OCI-M2 (cell line): Measurements from ENCODE around the gene STUB1.

Experiments
- DNase-seq: peaks from one replicate; lab custom pipeline; 2025; ENCODE audit not compliant: unreplicated experiment; lab: John Stamatoyannopoulos, UW

The STUB1 gene

DNA sequence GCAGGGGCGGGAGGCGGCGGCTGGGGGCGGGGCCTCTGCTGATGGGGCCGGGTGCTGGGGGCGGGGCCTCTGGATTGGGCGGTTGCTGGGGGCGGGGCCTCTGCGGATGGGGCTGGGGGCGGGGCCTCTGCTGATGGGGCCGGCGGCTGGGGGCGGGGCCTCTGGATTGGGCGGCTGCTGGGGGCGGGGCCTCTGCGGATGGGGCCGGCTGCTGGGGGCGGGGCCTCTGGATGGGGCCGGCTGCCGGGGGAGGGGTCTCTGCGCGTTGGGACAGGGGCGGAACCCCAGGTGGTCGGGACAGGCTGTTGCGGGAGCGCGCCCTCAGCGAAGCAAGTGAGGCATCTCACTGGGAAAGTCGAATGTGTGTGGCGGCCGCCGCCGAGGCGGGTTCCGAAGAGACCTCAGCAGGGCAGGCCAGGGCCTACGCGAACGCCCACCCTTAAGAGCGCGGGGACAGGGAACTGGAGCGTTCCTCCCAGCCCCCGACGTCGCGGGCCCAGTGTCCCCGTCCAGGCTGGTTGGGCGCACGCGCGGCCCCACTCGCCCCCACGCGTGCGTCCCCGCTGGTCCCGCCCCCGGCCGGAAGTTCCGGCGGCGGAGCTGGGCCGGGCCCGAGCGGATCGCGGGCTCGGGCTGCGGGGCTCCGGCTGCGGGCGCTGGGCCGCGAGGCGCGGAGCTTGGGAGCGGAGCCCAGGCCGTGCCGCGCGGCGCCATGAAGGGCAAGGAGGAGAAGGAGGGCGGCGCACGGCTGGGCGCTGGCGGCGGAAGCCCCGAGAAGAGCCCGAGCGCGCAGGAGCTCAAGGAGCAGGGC is at the start of gene STUB1:
Gene STUB1, plus strand, starts transcription at position 597 of the 811 bp plus-strand sequence. Its CDS starts 116 bp downstream, at position 713.
- DNase-seq = peak; percentile 25

GRCh38 chr16:630815-631405 is 49.3 kb upstream of the STUB1 start, which contains the start of gene WFIKKN1:
WFIKKN1 (plus strand) TSS chr16:630985; CDS start chr16:631254, 269 bp downstream.
- no peak for DNase-seq

DNA sequence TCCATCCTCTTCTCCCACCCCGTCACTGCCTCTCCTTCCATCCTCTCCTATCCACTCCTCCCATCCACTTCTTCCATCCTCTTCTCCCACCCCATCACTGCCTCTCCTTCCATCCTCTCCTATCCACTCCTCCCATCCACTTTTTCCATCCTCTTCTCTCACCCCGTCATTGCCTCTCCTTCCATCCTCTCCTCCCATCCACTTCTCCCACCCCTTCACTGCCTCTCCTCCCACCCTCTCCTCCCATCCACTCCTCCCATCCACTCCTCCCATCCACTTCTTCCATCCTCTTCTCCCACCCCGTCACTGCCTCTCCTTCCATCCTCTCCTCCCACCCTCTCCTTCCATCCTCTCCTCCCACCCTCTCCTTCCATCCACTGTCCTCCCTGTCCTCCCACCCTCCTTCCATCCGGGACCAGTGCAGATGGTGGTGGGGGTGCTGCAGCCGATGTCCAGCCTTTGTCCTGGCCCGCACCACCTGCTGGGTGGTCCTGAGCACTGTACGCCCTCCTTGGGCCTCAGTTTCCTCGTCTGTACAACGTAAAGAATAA is 48.3 kb upstream of the STUB1 start:
- DNase-seq = no peak

GRCh38 chr16:632486-633335 is 47.5 kb upstream of the STUB1 start:
- no peak for DNase-seq

- DNase-seq = no peak
Observed at GRCh38 chr16:633336-634050, 46.7 kb upstream of the STUB1 start.

GRCh38 chr16:634051-634670 is 46.0 kb upstream of the STUB1 start:
- DNase-seq = no peak

DNA sequence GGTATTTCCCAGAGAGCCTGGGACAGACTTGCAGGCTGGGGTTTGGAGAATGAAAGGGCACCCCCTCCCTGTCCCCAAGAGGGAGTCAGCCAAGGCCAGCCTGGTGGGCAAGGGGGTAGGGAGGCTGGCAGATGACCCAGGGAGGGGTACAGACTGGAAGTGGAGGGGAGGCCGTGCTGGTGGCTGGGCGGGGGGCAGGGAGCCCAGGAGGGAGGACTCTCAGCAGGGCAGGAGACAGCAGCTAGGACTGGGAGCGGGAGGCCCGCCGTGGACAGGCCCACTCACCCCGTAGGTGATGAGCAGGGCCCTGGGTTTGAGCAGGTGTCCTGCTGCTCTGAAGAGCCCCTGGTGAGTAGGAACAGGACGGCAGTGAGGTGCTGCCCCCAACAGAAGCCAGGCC is 45.2 kb upstream of the STUB1 start:
- no peak for DNase-seq

DNA sequence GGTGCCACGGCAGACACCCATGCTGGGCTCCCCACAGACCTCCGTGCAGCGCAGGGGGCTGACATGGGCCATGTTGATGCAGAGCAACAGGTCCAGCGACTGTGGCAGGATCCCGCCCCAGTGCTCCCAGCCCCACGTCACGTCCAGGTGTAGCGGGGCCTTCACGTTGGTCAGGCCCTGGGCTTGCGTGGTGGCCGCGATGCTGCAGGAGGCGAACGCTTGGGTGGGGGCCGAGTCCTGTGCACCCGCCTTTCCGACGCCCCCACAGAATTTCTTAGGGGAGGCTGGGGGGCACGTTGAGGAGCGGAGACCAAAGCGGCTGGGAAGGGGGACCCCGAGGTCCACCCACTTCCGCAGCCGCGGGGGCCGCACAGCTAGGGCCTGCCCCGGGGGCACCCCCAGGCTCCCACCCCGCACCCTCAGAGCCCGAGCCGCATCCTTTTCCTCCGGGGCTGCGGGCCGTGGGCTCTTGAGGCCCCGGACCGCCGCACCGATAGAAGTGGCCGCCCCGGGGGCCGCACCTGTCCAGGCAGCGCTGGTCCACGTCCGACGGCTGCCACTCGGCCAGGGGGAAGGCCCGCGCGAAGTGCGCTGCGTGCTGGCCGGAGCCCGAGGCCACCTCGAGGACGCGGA is 44.5 kb upstream of the STUB1 start:
- DNase-seq = no peak

GRCh38 chr16:636206-637080 is 43.8 kb upstream of the STUB1 start, which contains the start of gene METTL26:
METTL26 (minus strand) TSS chr16:636305; CDS start chr16:636290, 15 bp downstream.
- peak; percentile 67 for DNase-seq

GRCh38 chr16:637081-638018 is 42.9 kb upstream of the STUB1 start:
- DNase-seq = no peak

- no peak for DNase-seq
Observed at GRCh38 chr16:638034-638543, 42.1 kb upstream of the STUB1 start.

DNA sequence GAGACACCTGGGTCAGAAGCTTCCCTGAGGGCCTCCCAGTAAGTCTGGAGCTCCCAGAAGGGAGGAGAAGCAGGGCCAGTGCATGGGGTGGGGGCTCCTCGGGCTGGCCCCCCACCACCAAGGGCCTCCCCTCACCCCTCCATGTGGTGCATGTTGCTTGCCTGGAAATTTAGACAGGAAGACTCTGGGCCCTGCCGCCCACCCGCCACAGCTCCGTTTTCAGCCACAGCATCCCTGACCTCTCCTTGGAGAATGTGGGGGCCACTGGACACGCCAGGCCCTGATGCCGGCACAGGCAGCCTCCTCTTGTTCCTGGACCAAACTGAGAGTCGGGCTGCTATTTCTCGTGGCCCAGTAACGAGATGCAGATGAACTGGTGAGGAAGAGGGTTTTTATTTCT is 41.4 kb upstream of the STUB1 start:
- DNase-seq = no peak

GRCh38 chr16:640614-641013 is 39.6 kb upstream of the STUB1 start:
- DNase-seq = no peak

DNA sequence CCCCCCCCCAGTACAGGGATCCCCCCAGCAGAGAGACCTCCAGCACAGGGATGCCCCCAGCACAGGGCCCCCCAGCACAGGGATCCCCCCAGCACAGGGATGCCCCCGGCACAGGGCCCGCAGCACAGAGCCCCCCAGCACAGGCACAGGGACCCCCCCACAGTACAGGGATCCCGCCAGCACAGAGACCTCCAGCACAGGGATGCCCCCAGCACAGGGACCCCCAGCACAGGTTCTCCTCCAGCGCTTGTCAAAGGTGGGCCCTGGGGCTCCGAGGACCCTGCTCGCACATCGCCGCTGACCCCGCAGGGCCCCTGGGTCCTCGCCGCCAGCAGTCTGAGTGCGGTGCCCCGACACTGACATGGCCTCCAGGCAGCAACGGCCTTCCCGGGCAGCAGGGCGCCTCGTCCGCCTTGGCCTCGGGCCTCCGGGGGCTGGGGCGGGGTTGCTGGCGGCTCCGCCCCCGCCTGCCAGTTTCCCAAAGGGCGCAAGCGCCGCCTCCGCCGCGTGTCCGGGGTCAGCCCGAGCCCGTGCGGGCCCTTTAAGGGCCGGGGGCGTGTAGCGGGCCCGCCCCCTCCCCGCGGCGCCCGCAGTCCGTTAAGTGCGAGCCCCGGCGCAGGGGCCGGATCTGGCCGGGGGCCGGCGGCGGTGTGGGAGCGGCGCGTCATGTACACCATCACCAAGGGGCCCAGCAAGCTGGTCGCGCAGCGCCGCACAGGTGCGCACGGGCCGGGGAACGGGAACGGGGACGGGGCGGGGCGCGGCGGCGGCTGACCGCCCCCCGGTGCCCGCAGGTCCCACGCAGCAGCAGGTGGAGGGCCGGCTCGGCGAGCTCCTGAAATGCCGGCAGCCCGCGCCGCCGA is 38.7 kb upstream of the STUB1 start, which contains the start of gene MCRIP2:
Gene MCRIP2, plus strand, starts transcription at position 503 of the 863 bp plus-strand sequence. Its CDS starts 164 bp downstream, at position 667.
- peak; percentile 19 for DNase-seq

GRCh38 chr16:642189-643049 is 37.8 kb upstream of the STUB1 start:
- no peak for DNase-seq
